HG02885 (cell line): ENCODE data around the gene RAI2.
"Not testable (repeated sequence)": the region's sequence is repeated elsewhere in the genome, so short reads cannot be mapped to it uniquely, and the experiment has no call there.

Experiments
- ATAC-seq: cut with Tn5 transposase; IDR thresholded peaks from one replicate; pipeline ENCODE4 v1.9.1; 2021; ENCODE audit warnings: mild to moderate bottlenecking; ENCODE audit not compliant: unreplicated experiment, poor library complexity

Gene RAI2

GRCh38 chrX:17788439-17788838, 72.7 kb downstream of the RAI2 start:
- no peak for ATAC-seq

- no peak for ATAC-seq
Observed at GRCh38 chrX:17787557-17787956, 73.5 kb downstream of the RAI2 start.

- ATAC-seq: not testable (repeated sequence)
Observed at GRCh38 chrX:17786554-17787347, 74.3 kb downstream of the RAI2 start.

GRCh38 chrX:17779434-17779833, 81.7 kb downstream of the RAI2 start:
- ATAC-seq: no peak

GRCh38 chrX:17778997-17779396, 82.1 kb downstream of the RAI2 start:
- ATAC-seq: no peak

GRCh38 chrX:17774053-17774452, 87.0 kb downstream of the RAI2 start:
- no peak for ATAC-seq

GRCh38 chrX:17773221-17773876, 87.7 kb downstream of the RAI2 start:
- ATAC-seq: no peak

- no peak for ATAC-seq
Observed at GRCh38 chrX:17769701-17770269, 91.3 kb downstream of the RAI2 start.

GRCh38 chrX:17768997-17769396, 92.1 kb downstream of the RAI2 start:
- ATAC-seq: no peak

- ATAC-seq: no peak
Observed at GRCh38 chrX:17767734-17768133, 93.4 kb downstream of the RAI2 start.

GRCh38 chrX:17759990-17760389, 101.1 kb downstream of the RAI2 start:
- ATAC-seq: no peak

GRCh38 chrX:17758382-17758781, 102.7 kb downstream of the RAI2 start:
- ATAC-seq: no peak

- no peak for ATAC-seq
Observed at GRCh38 chrX:17750436-17750835, 110.7 kb downstream of the RAI2 start.
